Natural killer cell treated with Interleukin-12 subunit alpha and Interleukin-12 subunit beta and Interleukin-15 and Interleukin-18, amount 100 ng/mL, for 72 hours (primary cell): ENCODE measurements around the gene TAL2. TPM values are rescaled to one million over a fixed set of nuclear protein-coding genes. Genes with fewer than 3 reads are reported as not detected.

ENCODE experiments used
- ATAC-seq, 2 donors: fragments of 150-1000 bp; cut with Tn5 transposase in 1 of 2; sonication (Bioruptor Pico), chemical (Tn5 transposase) in 1 of 2; 2 replicates each; pipeline ENCODE4 v1.10.0; 2021
- DNase-seq: peaks from one replicate; pipeline ENCODE4 v3.0.0; 2022; ENCODE audit warnings: low spot score
- H3K27ac Mint-ChIP-seq, 2 donors: 1 replicate in 1 of 2; 2 replicates in 1 of 2; pipeline ENCODE4 v1.8.0; 2022; ENCODE audit warnings: mixed read lengths in 2 of 2, mild to moderate bottlenecking in 1 of 2, moderate library complexity in 1 of 2
- H3K27me3 Mint-ChIP-seq, 2 donors: 1 replicate in 1 of 2; 2 replicates in 1 of 2; pipeline ENCODE4 v1.8.0; 2022; ENCODE audit warnings: mixed read lengths in 2 of 2
- H3K36me3 Mint-ChIP-seq: one replicate; pipeline ENCODE4 v1.8.0; 2022; ENCODE audit warnings: mixed read lengths
- H3K4me1 Mint-ChIP-seq, 2 donors: 1 replicate in 1 of 2; 2 replicates in 1 of 2; pipeline ENCODE4 v1.8.0; 2022; ENCODE audit warnings: low read depth in 2 of 2, mixed read lengths in 2 of 2, mild to moderate bottlenecking in 1 of 2
- H3K4me3 Mint-ChIP-seq: one replicate; pipeline ENCODE4 v1.8.0; 2022; ENCODE audit warnings: mixed read lengths
- H3K9me3 Mint-ChIP-seq: 2 replicates; pipeline ENCODE4 v1.8.0; 2022; ENCODE audit warnings: mixed read lengths
- total RNA-seq, 2 donors: library from RNA; stranded (reverse); gene quantifications; one replicate each; pipeline ENCODE4 v1.2.3, GENCODE V29; 2022

The TAL2 gene
- total RNA-seq, 2 donors from 2014 or later, result not detected

GRCh38 chr9:105658351-105658750 is 3.9 kb upstream of the TAL2 start:
- H3K27ac Mint-ChIP-seq, result no peak overlapping the region
- DNase-seq (no peak), ATAC-seq (no peak)
- H3K36me3 Mint-ChIP-seq, result no peaks in the 10 kb centered on the region
- peaks cover 4 to 5% of the 10 kb centered on the region in 2 donors for H3K4me1 Mint-ChIP-seq
- no peak overlapping the region for H3K4me3 Mint-ChIP-seq
- no peaks in the 10 kb centered on the region for H3K9me3 Mint-ChIP-seq
- peaks cover 33 to 41% of the 10 kb centered on the region in 2 donors for H3K27me3 Mint-ChIP-seq

- ATAC-seq (no peak), DNase-seq (no peak)
- H3K9me3 Mint-ChIP-seq, result no peaks in the 10 kb centered on the region
- no peaks in the 10 kb centered on the region for H3K36me3 Mint-ChIP-seq
- H3K4me1 Mint-ChIP-seq, result peaks cover 4 to 5% of the 10 kb centered on the region in 2 donors
- H3K27ac Mint-ChIP-seq, result no peak overlapping the region
- H3K27me3 Mint-ChIP-seq, result peaks cover 24 to 26% of the 10 kb centered on the region in 2 donors
- no peak overlapping the region for H3K4me3 Mint-ChIP-seq
Observed at GRCh38 chr9:105661011-105661410, 1.2 kb upstream of the TAL2 start.

DNA sequence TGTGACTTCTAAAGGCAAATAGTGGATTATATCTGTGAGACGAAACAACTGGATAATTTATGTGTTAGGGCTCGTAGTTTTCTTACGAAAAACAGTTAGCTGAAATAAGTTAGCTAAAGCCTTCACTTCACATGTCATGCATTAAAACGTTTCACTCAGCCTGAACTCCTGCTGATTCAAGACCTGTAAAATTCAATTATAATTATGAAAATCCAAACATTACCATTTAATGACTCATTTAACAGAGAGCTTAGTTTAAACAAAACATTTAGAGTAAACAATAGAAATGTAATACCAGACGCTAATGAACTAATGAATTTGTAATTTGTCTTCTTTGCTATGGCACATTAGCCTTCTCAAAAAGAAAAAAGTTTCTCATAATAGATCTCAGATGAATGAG is 1.7 kb downstream of the TAL2 start:
- Mint-ChIP-seq H3K9me3 (no peaks in the 10 kb centered on the region), H3K27ac (no peak overlapping the region), H3K4me3 (no peak overlapping the region), H3K36me3 (no peaks in the 10 kb centered on the region), H3K4me1 (no peaks in the 10 kb centered on the region), H3K27me3 (peaks cover 15 to 19% of the 10 kb centered on the region in 2 donors)
- DNase-seq (no peak), ATAC-seq (no peak)

GRCh38 chr9:105667867-105668266 is 5.6 kb downstream of the TAL2 start:
- Mint-ChIP-seq H3K9me3 (no peaks in the 10 kb centered on the region), H3K27ac (no peak overlapping the region), H3K4me3 (no peak overlapping the region), H3K27me3 (peaks cover 18 to 30% of the 10 kb centered on the region in 2 donors), H3K36me3 (no peaks in the 10 kb centered on the region), H3K4me1 (no peaks in the 10 kb centered on the region)
- ATAC-seq, result no peak
- no peak for DNase-seq

GRCh38 chr9:105670315-105670714 is 8.1 kb downstream of the TAL2 start:
- Mint-ChIP-seq H3K27me3 (peaks cover 20 to 38% of the 10 kb centered on the region in 2 donors), H3K36me3 (no peaks in the 10 kb centered on the region), H3K27ac (no peak overlapping the region), H3K4me1 (no peaks in the 10 kb centered on the region), H3K9me3 (no peaks in the 10 kb centered on the region), H3K4me3 (no peak overlapping the region)
- ATAC-seq (no peak), DNase-seq (no peak)

DNA sequence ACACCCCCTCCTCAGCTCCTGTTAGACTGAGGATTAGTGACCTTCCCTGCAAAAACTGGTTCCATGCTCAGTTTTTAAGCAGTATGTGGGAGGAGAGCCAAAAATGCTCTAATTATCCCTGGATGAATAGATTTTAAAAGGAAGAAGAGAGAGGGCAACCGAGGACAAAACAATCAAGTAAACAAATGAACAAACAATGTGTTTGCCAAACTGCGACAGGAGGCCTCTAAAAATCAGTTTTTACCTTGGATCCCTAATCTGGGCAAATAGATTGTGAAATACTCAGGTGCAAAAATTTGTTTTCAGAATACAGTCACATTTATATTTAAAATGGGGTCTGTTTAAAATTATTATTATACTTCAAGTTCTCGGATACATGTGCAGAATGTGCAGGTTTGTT is 8.5 kb downstream of the TAL2 start:
- H3K27me3 Mint-ChIP-seq, result peaks cover 20 to 38% of the 10 kb centered on the region in 2 donors
- H3K27ac Mint-ChIP-seq, result no peak overlapping the region
- H3K9me3 Mint-ChIP-seq, result no peaks in the 10 kb centered on the region
- no peak overlapping the region for H3K4me3 Mint-ChIP-seq
- ATAC-seq (no peak), DNase-seq (no peak)
- no peaks in the 10 kb centered on the region for H3K36me3 Mint-ChIP-seq
- H3K4me1 Mint-ChIP-seq, result no peaks in the 10 kb centered on the region

GRCh38 chr9:105672711-105673234 is 10.5 kb downstream of the TAL2 start:
- H3K4me1 Mint-ChIP-seq, result no peaks in the 10 kb centered on the region
- DNase-seq, result no peak

GRCh38 chr9:105673850-105674387 is 11.7 kb downstream of the TAL2 start:
- H3K9me3 Mint-ChIP-seq, result no peaks in the 10 kb centered on the region
- no peaks in the 10 kb centered on the region for H3K36me3 Mint-ChIP-seq

More at GRCh38 chr9:105672711-105673234, 10.5 kb downstream of the TAL2 start:
- Mint-ChIP-seq H3K36me3 (no peaks in the 10 kb centered on the region), H3K27me3 (peaks cover 16 to 27% of the 10 kb centered on the region in 2 donors), H3K27ac (no peak overlapping the region), H3K4me3 (no peak overlapping the region), H3K9me3 (no peaks in the 10 kb centered on the region)
- ATAC-seq, result no peak

DNA sequence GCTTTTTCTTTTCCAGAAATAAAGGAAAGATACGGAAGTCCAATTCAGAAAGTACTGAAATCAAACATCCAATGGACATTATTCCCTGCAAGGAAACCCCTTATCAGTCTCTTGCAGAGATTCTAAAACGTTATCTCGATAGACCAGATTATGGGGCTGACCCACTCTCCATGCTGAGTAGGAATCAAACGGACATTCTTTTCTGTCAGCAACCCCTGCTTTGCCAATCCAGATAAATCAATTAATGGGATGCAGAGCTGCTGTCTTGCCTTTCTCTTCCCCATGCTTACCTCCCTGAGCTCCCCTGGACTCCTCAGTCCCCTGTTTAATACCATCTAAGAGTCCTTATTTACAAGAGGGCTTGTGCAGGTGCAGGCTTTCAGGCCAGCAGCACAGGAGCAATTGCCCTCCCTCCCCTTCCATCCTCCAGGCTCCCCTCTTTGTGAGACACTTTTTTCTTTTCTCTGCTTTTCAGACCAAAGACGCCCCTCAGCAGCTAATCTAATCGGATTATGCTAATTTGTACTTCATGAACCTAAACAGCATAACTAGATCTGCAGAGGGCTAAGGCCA is 14.2 kb downstream of the TAL2 start:
- no peaks in the 10 kb centered on the region for H3K4me1 Mint-ChIP-seq
- no peak overlapping the region for H3K27ac Mint-ChIP-seq
- ATAC-seq (no peak), DNase-seq (no peak)
- H3K9me3 Mint-ChIP-seq, result no peaks in the 10 kb centered on the region
- no peaks in the 10 kb centered on the region for H3K36me3 Mint-ChIP-seq
- no peak overlapping the region for H3K4me3 Mint-ChIP-seq
- peaks cover 7 to 12% of the 10 kb centered on the region in 2 donors for H3K27me3 Mint-ChIP-seq

More at GRCh38 chr9:105673850-105674387, 11.7 kb downstream of the TAL2 start:
- Mint-ChIP-seq H3K4me3 (no peak overlapping the region), H3K4me1 (no peaks in the 10 kb centered on the region), H3K27me3 (peaks cover 14 to 26% of the 10 kb centered on the region in 2 donors), H3K27ac (no peak overlapping the region)
- no peak for ATAC-seq
- no peak for DNase-seq

GRCh38 chr9:105678163-105678562 is 15.9 kb downstream of the TAL2 start:
- DNase-seq (no peak), ATAC-seq (no peak)
- Mint-ChIP-seq H3K27me3 (peaks cover 5% of the 10 kb centered on the region in 2 donors), H3K4me1 (no peaks in the 10 kb centered on the region), H3K4me3 (no peak overlapping the region), H3K9me3 (no peaks in the 10 kb centered on the region), H3K27ac (no peak overlapping the region), H3K36me3 (no peaks in the 10 kb centered on the region)

GRCh38 chr9:105678781-105679180 is 16.5 kb downstream of the TAL2 start:
- Mint-ChIP-seq H3K27me3 (peaks cover 0 to 4% of the 10 kb centered on the region in 2 donors), H3K4me1 (no peaks in the 10 kb centered on the region), H3K36me3 (no peaks in the 10 kb centered on the region), H3K9me3 (no peaks in the 10 kb centered on the region), H3K27ac (no peak overlapping the region), H3K4me3 (no peak overlapping the region)
- DNase-seq (no peak), ATAC-seq (no peak)

GRCh38 chr9:105679257-105680022 is 17.2 kb downstream of the TAL2 start:
- H3K27me3 Mint-ChIP-seq, result peaks cover 0 to 3% of the 10 kb centered on the region in 2 donors
- ATAC-seq, result no peak
- H3K27ac Mint-ChIP-seq, result no peak overlapping the region
- no peak overlapping the region for H3K4me3 Mint-ChIP-seq
- H3K4me1 Mint-ChIP-seq, result no peaks in the 10 kb centered on the region
- H3K36me3 Mint-ChIP-seq, result no peaks in the 10 kb centered on the region
- no peak for DNase-seq
- H3K9me3 Mint-ChIP-seq, result no peaks in the 10 kb centered on the region

GRCh38 chr9:105681313-105681712 is 19.1 kb downstream of the TAL2 start:
- H3K4me3 Mint-ChIP-seq, result no peak overlapping the region
- no peak for ATAC-seq

DNA sequence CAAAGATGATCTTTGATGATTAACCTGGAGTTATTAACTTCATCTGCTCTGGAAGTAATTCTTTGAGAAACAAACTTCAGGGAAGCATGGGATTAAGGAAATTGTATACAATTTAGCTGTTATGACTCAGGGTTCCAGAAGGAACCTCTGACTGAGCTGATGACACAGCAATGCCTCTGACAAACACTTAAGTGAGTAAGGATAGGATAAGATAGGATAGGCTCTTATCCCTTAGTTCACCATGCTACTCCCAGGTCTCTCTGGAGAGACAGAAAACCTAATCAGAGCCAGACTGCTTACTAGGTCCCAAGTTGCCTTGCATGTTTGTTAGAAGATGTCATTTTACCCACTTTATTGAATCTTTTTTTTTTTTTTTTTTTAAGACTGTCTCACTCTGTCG is 19.5 kb downstream of the TAL2 start:
- no peak for DNase-seq
- H3K27me3 Mint-ChIP-seq, result peaks cover 5 to 11% of the 10 kb centered on the region in 2 donors

More at GRCh38 chr9:105681313-105681712, 19.1 kb downstream of the TAL2 start:
- no peak overlapping the region for H3K27ac Mint-ChIP-seq
- H3K9me3 Mint-ChIP-seq, result no peaks in the 10 kb centered on the region
- H3K36me3 Mint-ChIP-seq, result no peaks in the 10 kb centered on the region
- H3K27me3 Mint-ChIP-seq, result peaks cover 5 to 8% of the 10 kb centered on the region in 2 donors
- no peaks in the 10 kb centered on the region for H3K4me1 Mint-ChIP-seq
- DNase-seq, result no peak

More for the DNA sequence above, 19.5 kb downstream of the TAL2 start:
- H3K36me3 Mint-ChIP-seq, result no peaks in the 10 kb centered on the region
- no peak overlapping the region for H3K27ac Mint-ChIP-seq
- no peaks in the 10 kb centered on the region for H3K9me3 Mint-ChIP-seq
- no peak for ATAC-seq
- no peak overlapping the region for H3K4me3 Mint-ChIP-seq
- no peaks in the 10 kb centered on the region for H3K4me1 Mint-ChIP-seq
